Activated CD4-positive, alpha-beta T cell treated with anti-CD3 and anti-CD28 coated beads, Interleukin-2, amount 50 U/mL, for 48 hours (primary cell): ENCODE measurements around the gene EXOSC1.
"Not testable (repeated sequence)": the region's sequence is repeated elsewhere in the genome, so short reads cannot be mapped to it uniquely, and the experiment has no call there.

Experiments
- DNase-seq, 2 experiments: peaks; one replicate each; pipeline ENCODE4 v3.0.0-alpha.2; 2020

Gene EXOSC1

GRCh38 chr10:97445722-97446639, at the start of gene EXOSC1, which contains the start of gene ZDHHC16:
Gene EXOSC1 (minus strand): TSS chr10:97446006. CDS start chr10:97445985, 21 bp downstream.
Gene ZDHHC16 (plus strand): TSS chr10:97446175. CDS start chr10:97451676, 5,501 bp downstream.
- DNase-seq = peak; percentile 91 to 94

- DNase-seq = no peak
Measured at GRCh38 chr10:97494863-97495506, 49.2 kb upstream of the EXOSC1 start.

GRCh38 chr10:97494151-97494550, 48.3 kb upstream of the EXOSC1 start:
- no peak for DNase-seq

- DNase-seq = no peak
Measured at GRCh38 chr10:97490592-97490991, 44.8 kb upstream of the EXOSC1 start.

GRCh38 chr10:97485647-97486281, 40.0 kb upstream of the EXOSC1 start:
- no peak for DNase-seq

- no peak for DNase-seq
Measured at GRCh38 chr10:97483921-97484320, 38.1 kb upstream of the EXOSC1 start.

GRCh38 chr10:97483506-97483905, 37.7 kb upstream of the EXOSC1 start:
- no peak for DNase-seq

- DNase-seq = no peak
Measured at GRCh38 chr10:97482381-97482780, 36.6 kb upstream of the EXOSC1 start.

GRCh38 chr10:97481071-97481470, 35.3 kb upstream of the EXOSC1 start:
- DNase-seq = no peak

- DNase-seq = no peak
Measured at GRCh38 chr10:97479939-97480338, 34.1 kb upstream of the EXOSC1 start.

- not testable (repeated sequence) for DNase-seq
Measured at GRCh38 chr10:97479410-97479809, 33.6 kb upstream of the EXOSC1 start.

- no peak for DNase-seq
Measured at GRCh38 chr10:97475936-97476594, 30.3 kb upstream of the EXOSC1 start.

- no peak for DNase-seq
Measured at GRCh38 chr10:97474918-97475317, 29.1 kb upstream of the EXOSC1 start.

GRCh38 chr10:97468781-97469180, 23.0 kb upstream of the EXOSC1 start:
- DNase-seq = not testable (repeated sequence)

- DNase-seq = no peak
Measured at GRCh38 chr10:97468162-97468561, 22.4 kb upstream of the EXOSC1 start.

GRCh38 chr10:97466755-97467154, 20.9 kb upstream of the EXOSC1 start:
- DNase-seq = no peak

GRCh38 chr10:97465982-97466381, 20.2 kb upstream of the EXOSC1 start:
- DNase-seq = no peak

- no peak for DNase-seq
Measured at GRCh38 chr10:97464226-97464625, 18.4 kb upstream of the EXOSC1 start.

GRCh38 chr10:97463363-97464132, 17.7 kb upstream of the EXOSC1 start:
- peak in 1 of 2 experiments; percentile 39 for DNase-seq

- DNase-seq = no peak
Measured at GRCh38 chr10:97462309-97462708, 16.5 kb upstream of the EXOSC1 start.

GRCh38 chr10:97459933-97460332, 14.1 kb upstream of the EXOSC1 start:
- no peak for DNase-seq

GRCh38 chr10:97459111-97459510, 13.3 kb upstream of the EXOSC1 start:
- DNase-seq = no peak
